GM12878 (cell line): ENCODE data around the gene DLG2. TPM values are rescaled to one million over a fixed set of nuclear protein-coding genes. Genes with fewer than 3 reads are reported as not detected.

Experiments used
- ATAC-seq: fragments of 200-7000 bp; cut with Tn5 transposase; 3 replicates; pipeline ENCODE4 v1.9.1; 2020; ENCODE audit warnings: mild to moderate bottlenecking, moderate library complexity
- BruUV-seq: library from RNA; stranded (reverse); fragments of 400-500 nt; replicated peaks from 2 replicates; lab custom pipeline; 2021; lab: Mats Ljungman, UMichigan
- CTCF ChIA-PET: fragments of 300-600 bp; sonication (Branson Sonifier 250); formaldehyde crosslinking; extraction: SDS; loops from one replicate; lab custom pipeline; 2021; ENCODE audit warnings: inconsistent platforms; lab: Yijun Ruan, JAX
- POLR2A ChIA-PET: fragments of 350-600 bp; formaldehyde crosslinking; extraction: SDS; loops from one replicate; lab custom pipeline; 2021; ENCODE audit warnings: inconsistent platforms; lab: Charles Lee
- RAD21 ChIA-PET: fragments of 300-600 bp; sonication (Branson Sonifier 250); formaldehyde crosslinking; loops from one replicate; lab custom pipeline; 2023; ENCODE audit warnings: antibody characterized with exemption; ENCODE audit not compliant: unreplicated experiment; lab: Charles Lee
- SMC1A ChIA-PET: fragments of 300-600 bp; sonication (Branson Sonifier 250); formaldehyde crosslinking; loops from one replicate; lab custom pipeline; 2023; ENCODE audit not compliant: unreplicated experiment, uncharacterized antibody; lab: Charles Lee
- DNase-seq: peaks from one replicate; pipeline ENCODE4 v3.0.0-alpha.2; 2011; ENCODE audit warnings: low read depth, low spot score
- FAIRE-seq: peaks from 3 replicates; lab custom pipeline; 2011; peaks lifted over from hg19 to GRCh38; lab: Jason Lieb, UNC
- H2AFZ ChIP-seq: 2 replicates; pipeline ENCODE4 v1.6.0; 2011; ENCODE audit warnings: low read depth, low read length, control low read depth; ENCODE audit not compliant: control insufficient read depth
- H3K27ac ChIP-seq: 2 replicates; pipeline ENCODE4 v1.5.1; 2011; ENCODE audit warnings: control low read depth; ENCODE audit not compliant: control insufficient read depth, insufficient read depth
- H3K27me3 ChIP-seq, 2 experiments: replicated peaks in 1 of 2; 2 replicates each; pipeline versions ENCODE4 v1.6.0 to v1.6.1; 2011; ENCODE audit warnings: low read length in 1 of 2; ENCODE audit not compliant: control insufficient read depth in 2 of 2, insufficient read depth in 2 of 2
- H3K36me3 ChIP-seq, 2 experiments: 2 replicates each; pipeline ENCODE4 v1.5.1; 2011; ENCODE audit warnings: low read length in 1 of 2; ENCODE audit not compliant: control insufficient read depth in 2 of 2, insufficient read depth in 2 of 2
- H3K4me1 ChIP-seq: 2 replicates; pipeline ENCODE4 v1.6.1; 2011; ENCODE audit warnings: mild to moderate bottlenecking, low read length, moderate library complexity, mixed read lengths; ENCODE audit not compliant: control insufficient read depth, insufficient read depth
- H3K4me2 ChIP-seq: 2 replicates; pipeline ENCODE4 v1.6.0; 2011; ENCODE audit warnings: control low read depth; ENCODE audit not compliant: control insufficient read depth, insufficient read depth
- H3K4me3 ChIP-seq: fragments of 200-600 bp; sonication (generic); 2 replicates; pipeline ENCODE4 v1.5.1; 2016
- H3K79me2 ChIP-seq: 2 replicates; pipeline ENCODE4 v1.6.0; 2011; ENCODE audit warnings: low read length; ENCODE audit not compliant: control insufficient read depth, insufficient read depth
- H3K9ac ChIP-seq: 2 replicates; pipeline ENCODE4 v1.8.0; 2011; ENCODE audit warnings: low read length, control low read depth, mixed read lengths; ENCODE audit not compliant: control insufficient read depth, insufficient read depth
- H3K9me3 ChIP-seq: replicated peaks from 3 replicates; pipeline ENCODE4 v1.5.1; 2011; ENCODE audit warnings: mild to moderate bottlenecking, low read length; ENCODE audit not compliant: control insufficient read depth, insufficient read depth
- H4K20me1 ChIP-seq: 2 replicates; pipeline ENCODE4 v1.6.0; 2011; ENCODE audit not compliant: control insufficient read depth, insufficient read depth
- DPF2 ChIP-seq: fragments of 450-650 bp; IDR thresholded peaks from 2 replicates; pipeline ENCODE4 v1.6.1; 2017; ENCODE audit warnings: mild to moderate bottlenecking
- IRF4 ChIP-seq: IDR thresholded peaks from 2 replicates; pipeline ENCODE4 v1.6.1; 2011; ENCODE audit warnings: low read depth, low read length
- JUND ChIP-seq: IDR thresholded peaks from 2 replicates; pipeline ENCODE4 v1.6.1; 2012; ENCODE audit warnings: low read depth, mild to moderate bottlenecking, low read length, improper control_type of control experiment, moderate library complexity
- KLF5 ChIP-seq: fragments of 450-650 bp; IDR thresholded peaks from 2 replicates; pipeline ENCODE4 v1.6.1; 2014; ENCODE audit warnings: mild to moderate bottlenecking; ENCODE audit not compliant: partially characterized antibody
- NFXL1 ChIP-seq: fragments of 450-650 bp; IDR thresholded peaks from 2 replicates; pipeline ENCODE4 v1.6.1; 2017; ENCODE audit warnings: antibody characterized with exemption, mild to moderate bottlenecking, borderline replicate concordance
- NFYA ChIP-seq: IDR thresholded peaks from 2 replicates; pipeline ENCODE4 v1.6.1; 2011; ENCODE audit warnings: low read depth, mild to moderate bottlenecking, low read length, improper control_type of control experiment, borderline replicate concordance
- NR2C1 ChIP-seq: fragments of 450-650 bp; IDR thresholded peaks from 2 replicates; pipeline ENCODE4 v1.6.1; 2017; ENCODE audit warnings: antibody characterized with exemption, mild to moderate bottlenecking, moderate library complexity
- PAX8 ChIP-seq: fragments of 450-650 bp; IDR thresholded peaks from 2 replicates; pipeline ENCODE4 v1.6.1; 2017; ENCODE audit warnings: mild to moderate bottlenecking, moderate library complexity
- SMAD1 ChIP-seq: fragments of 450-650 bp; IDR thresholded peaks from 2 replicates; pipeline ENCODE4 v1.6.1; 2018; ENCODE audit warnings: mild to moderate bottlenecking, low read depth; ENCODE audit not compliant: partially characterized antibody
- WGBS: methylation state at CpG from one replicate; pipeline ENCODE4 v1.1.6; 2016; ENCODE audit warnings: low lambda C conversion rate; ENCODE audit not compliant: insufficient replicate concordance, insufficient coverage; ENCODE audit errors: missing lambda C conversion rate; 5-methylcytosine and 5-hydroxymethylcytosine counted together
- in situ Hi-C: fragments of 300-500 bp; cut with MboI; formaldehyde crosslinking; loops from 9 replicates; pipeline ENCODE4 v1.14.3; 2018; ENCODE audit warnings: mixed read lengths
- intact Hi-C: fragments of 100-400 bp; cut with micrococcal nuclease; formaldehyde crosslinking; loops from one replicate; pipeline ENCODE4 v1.14.2; 2022; ENCODE audit not compliant: unreplicated experiment
- polyA plus RNA-seq, 11 experiments: library from polyadenylated mRNA; depleted of rRNA in 4 of 11; unstranded in 6 of 11; stranded (reverse) in 5 of 11; fragments of >200 nt; fragmentation: Nextera tagmentation in 4 of 11; fragmentation: Illumina TruSeq in 1 of 11; extraction: Ambion mirVana in 4 of 11; extraction: Trizol in 1 of 11; gene quantifications; 1 replicate in 1 of 11; 2 replicates in 10 of 11; pipeline versions ENCODE4 v1.2.1 to v1.2.3, GENCODE V29; 2011 to 2016; ENCODE audit warnings: inconsistent platforms in 2 of 11, missing spikeins in 2 of 11, low read depth in 1 of 11
- total RNA-seq, 4 experiments: library from RNA; depleted of rRNA in 3 of 4; stranded (reverse); fragments of >200 nt in 3 of 4; fragmentation: Illumina TruSeq in 1 of 4; extraction: Trizol in 1 of 4; gene quantifications; 2 replicates each; pipeline versions ENCODE4 v1.2.1 to v1.2.3, GENCODE V29; 2013 to 2021
- TF ChIP-seq, protein P1 (sequence below): fragments of 450-650 bp; formaldehyde crosslinking; IDR thresholded peaks from 2 replicates; pipeline ENCODE4 v1.4.0; 2022; ENCODE audit warnings: mild to moderate bottlenecking, moderate library complexity
- TF ChIP-seq, protein P2 (sequence below): fragments of 150-350 bp; IDR thresholded peaks from 2 replicates; pipeline ENCODE4 v1.6.1; 2016; ENCODE audit warnings: low read depth, low read length

DLG2 gene
- total and polyA plus RNA-seq, 10 of the 15 experiments (the other 5 are each of a cell fraction or from before 2014, with no cell fraction given) = 0.09 to 0.98 (median 0.35) TPM

DNA sequence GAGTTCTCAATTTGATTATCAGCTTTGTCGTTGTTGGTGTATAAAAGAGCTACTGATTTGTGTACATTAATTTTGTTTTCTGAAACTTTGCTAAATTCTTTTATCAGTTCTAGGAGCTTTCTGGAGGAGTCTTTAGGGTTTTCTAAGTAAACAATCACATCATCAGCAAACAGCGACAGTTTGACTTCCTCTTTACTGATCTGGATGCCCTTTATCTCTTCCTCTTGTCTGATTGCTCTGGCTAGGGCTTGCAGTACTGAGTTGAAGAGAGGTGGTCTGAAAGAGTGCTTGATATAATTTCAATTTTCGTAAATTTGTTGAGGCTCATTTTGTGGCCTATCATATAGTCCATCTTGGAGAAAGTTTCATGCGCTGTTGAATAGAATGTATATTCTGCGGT lies 213.0 kb downstream of the DLG2 start:
- no peak for TF ChIP-seq JUND
- no peak for TF ChIP-seq PAX8
- no peak for TF ChIP-seq NFXL1
- no peak for TF ChIP-seq SMAD1
- no peak for TF ChIP-seq NFYA
- BruUV-seq = no TSS peak
- Histone ChIP-seq H3K4me1 (no peaks in the 10 kb centered on the region), H3K4me2 (no peak overlapping the region), H4K20me1 (no peaks in the 10 kb centered on the region), H2AFZ (no peak overlapping the region), H3K27me3 (no peaks in the 10 kb centered on the region), H3K79me2 (no peaks in the 10 kb centered on the region), H3K27ac (no peak overlapping the region), H3K4me3 (no peak overlapping the region), H3K9ac (no peak overlapping the region), H3K9me3 (no peaks in the 10 kb centered on the region), H3K36me3 (no peaks in the 10 kb centered on the region)
- ChIA-PET POLR2A (no interaction called here), RAD21 (no interaction called here), CTCF (no interaction called here), SMC1A (no interaction called here)
- DNase-seq (no peak), ATAC-seq (no peak), FAIRE-seq (no peak)
- in situ Hi-C loops (no loop called here), intact Hi-C loops (no loop called here)
- 59% methylated on average over 5 of the region's 5 CpGs for WGBS

DNA sequence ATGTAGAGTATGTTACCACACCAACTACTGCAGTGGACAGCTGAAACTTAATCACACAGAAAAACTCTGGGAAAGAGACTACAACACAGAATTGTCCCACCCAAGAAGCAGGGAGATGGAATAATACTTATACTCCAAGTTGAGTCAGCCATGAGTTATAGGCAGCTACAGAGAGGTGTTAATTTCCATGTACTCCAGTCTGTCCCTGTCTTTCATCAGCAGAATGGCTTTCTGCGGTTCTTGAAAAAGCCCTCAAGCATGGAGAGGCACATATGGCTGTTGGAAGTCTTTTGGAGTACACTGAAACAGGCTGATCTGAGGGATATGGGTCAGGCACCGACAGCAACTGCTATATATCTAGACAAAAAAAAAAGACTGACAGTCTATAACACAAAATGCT lies 219.5 kb downstream of the DLG2 start:
- 0% methylated on average over 2 of the region's 2 CpGs for WGBS
- in situ Hi-C loops (no loop called here), intact Hi-C loops (no loop called here)
- H4K20me1 ChIP-seq = no peaks in the 10 kb centered on the region
- H3K4me3 ChIP-seq = no peak overlapping the region
- no peak overlapping the region for H2AFZ ChIP-seq
- no peak overlapping the region for H3K9ac ChIP-seq
- ChIA-PET CTCF (no interaction called here), RAD21 (no interaction called here), POLR2A (no interaction called here), SMC1A (no interaction called here)
- H3K9me3 ChIP-seq = no peaks in the 10 kb centered on the region
- no peaks in the 10 kb centered on the region for H3K4me1 ChIP-seq
- H3K27me3 ChIP-seq = no peaks in the 10 kb centered on the region
- BruUV-seq = no TSS peak
- no peak overlapping the region for H3K27ac ChIP-seq
- TF ChIP-seq, protein P1, sequence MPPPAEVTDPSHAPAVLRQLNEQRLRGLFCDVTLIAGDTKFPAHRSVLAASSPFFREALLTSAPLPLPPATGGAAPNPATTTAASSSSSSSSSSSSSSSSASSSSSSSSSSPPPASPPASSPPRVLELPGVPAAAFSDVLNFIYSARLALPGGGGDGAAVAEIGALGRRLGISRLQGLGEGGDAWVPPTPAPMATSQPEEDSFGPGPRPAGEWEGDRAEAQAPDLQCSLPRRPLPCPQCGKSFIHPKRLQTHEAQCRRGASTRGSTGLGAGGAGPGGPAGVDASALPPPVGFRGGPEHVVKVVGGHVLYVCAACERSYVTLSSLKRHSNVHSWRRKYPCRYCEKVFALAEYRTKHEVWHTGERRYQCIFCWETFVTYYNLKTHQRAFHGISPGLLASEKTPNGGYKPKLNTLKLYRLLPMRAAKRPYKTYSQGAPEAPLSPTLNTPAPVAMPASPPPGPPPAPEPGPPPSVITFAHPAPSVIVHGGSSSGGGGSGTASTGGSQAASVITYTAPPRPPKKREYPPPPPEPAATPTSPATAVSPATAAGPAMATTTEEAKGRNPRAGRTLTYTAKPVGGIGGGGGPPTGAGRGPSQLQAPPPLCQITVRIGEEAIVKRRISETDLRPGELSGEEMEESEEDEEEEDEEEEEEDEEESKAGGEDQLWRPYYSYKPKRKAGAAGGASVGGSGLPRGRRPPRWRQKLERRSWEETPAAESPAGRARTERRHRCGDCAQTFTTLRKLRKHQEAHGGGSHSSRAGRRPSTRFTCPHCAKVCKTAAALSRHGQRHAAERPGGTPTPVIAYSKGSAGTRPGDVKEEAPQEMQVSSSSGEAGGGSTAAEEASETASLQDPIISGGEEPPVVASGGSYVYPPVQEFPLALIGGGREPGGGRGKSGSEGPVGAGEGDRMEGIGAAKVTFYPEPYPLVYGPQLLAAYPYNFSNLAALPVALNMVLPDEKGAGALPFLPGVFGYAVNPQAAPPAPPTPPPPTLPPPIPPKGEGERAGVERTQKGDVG = no peak
- TF ChIP-seq, protein P2, sequence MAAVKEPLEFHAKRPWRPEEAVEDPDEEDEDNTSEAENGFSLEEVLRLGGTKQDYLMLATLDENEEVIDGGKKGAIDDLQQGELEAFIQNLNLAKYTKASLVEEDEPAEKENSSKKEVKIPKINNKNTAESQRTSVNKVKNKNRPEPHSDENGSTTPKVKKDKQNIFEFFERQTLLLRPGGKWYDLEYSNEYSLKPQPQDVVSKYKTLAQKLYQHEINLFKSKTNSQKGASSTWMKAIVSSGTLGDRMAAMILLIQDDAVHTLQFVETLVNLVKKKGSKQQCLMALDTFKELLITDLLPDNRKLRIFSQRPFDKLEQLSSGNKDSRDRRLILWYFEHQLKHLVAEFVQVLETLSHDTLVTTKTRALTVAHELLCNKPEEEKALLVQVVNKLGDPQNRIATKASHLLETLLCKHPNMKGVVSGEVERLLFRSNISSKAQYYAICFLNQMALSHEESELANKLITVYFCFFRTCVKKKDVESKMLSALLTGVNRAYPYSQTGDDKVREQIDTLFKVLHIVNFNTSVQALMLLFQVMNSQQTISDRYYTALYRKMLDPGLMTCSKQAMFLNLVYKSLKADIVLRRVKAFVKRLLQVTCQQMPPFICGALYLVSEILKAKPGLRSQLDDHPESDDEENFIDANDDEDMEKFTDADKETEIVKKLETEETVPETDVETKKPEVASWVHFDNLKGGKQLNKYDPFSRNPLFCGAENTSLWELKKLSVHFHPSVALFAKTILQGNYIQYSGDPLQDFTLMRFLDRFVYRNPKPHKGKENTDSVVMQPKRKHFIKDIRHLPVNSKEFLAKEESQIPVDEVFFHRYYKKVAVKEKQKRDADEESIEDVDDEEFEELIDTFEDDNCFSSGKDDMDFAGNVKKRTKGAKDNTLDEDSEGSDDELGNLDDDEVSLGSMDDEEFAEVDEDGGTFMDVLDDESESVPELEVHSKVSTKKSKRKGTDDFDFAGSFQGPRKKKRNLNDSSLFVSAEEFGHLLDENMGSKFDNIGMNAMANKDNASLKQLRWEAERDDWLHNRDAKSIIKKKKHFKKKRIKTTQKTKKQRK = no peak
- no peak for TF ChIP-seq NR2C1
- TF ChIP-seq DPF2 = no peak
- TF ChIP-seq IRF4 = no peak
- TF ChIP-seq KLF5 = no peak
- no peaks in the 10 kb centered on the region for H3K79me2 ChIP-seq
- H3K36me3 ChIP-seq = no peaks in the 10 kb centered on the region
- no peak for DNase-seq
- no peak overlapping the region for H3K4me2 ChIP-seq
- no peak for ATAC-seq
- FAIRE-seq = no peak
